Measurements from ENCODE around the gene HLA-F. TPM values are rescaled to one million over a fixed set of nuclear protein-coding genes. Genes with fewer than 3 reads are reported as not detected.

The HLA-F gene
- total and polyA plus RNA-seq, 7 donors = 12.0 to 26.5 (median 17.0) TPM

- WGBS, 3 donors = 74 to 84% (median 80%) methylated on average over 16 of the region's 16 CpGs
- TF ChIP-seq CTCF (IDR thresholded peaks at IDR 0.05) = no peak
- DNase-seq (no peak), ATAC-seq (no peak)
- H3K4me3 ChIP-seq = no peak overlapping the region
- H3K9me3 ChIP-seq = no peaks in the 10 kb centered on the region
- H3K4me1 ChIP-seq = peaks cover 5% of the 10 kb centered on the region
- no peaks in the 10 kb centered on the region for H3K36me3 ChIP-seq (ENCODE audit: insufficient read depth in 1 of 2, low read depth in 1 of 2)
- no peaks in the 10 kb centered on the region for H3K27me3 ChIP-seq (ENCODE audit: insufficient read depth in 3 of 3, low read length in 2 of 3)
- no peak overlapping the region for H3K27ac ChIP-seq
- intact Hi-C loops (cut with DNase I) = loop anchor here in 1 of 2 donors (10.0 kb wide), 1 partner anchor 268 kb away; no protein-coding TSS in a partner anchor
Measured at GRCh38 chr6:29746846-29747687, 23.8 kb downstream of the HLA-F start.

GRCh38 chr6:29747688-29748250, 24.5 kb downstream of the HLA-F start:
- intact Hi-C loops (cut with DNase I) = loop anchor here in 1 of 2 donors (10.0 kb wide), 1 partner anchor 267 kb away; no protein-coding TSS in a partner anchor
- no peaks in the 10 kb centered on the region for H3K36me3 ChIP-seq (ENCODE audit: insufficient read depth in 1 of 2, low read depth in 1 of 2)
- DNase-seq = no peak
- WGBS, 3 donors = 78 to 85% (median 80%) methylated on average over 8 of the region's 8 CpGs
- peak overlapping the region; percentile 82 for H3K4me3 ChIP-seq
- no peaks in the 10 kb centered on the region for H3K27me3 ChIP-seq (ENCODE audit: insufficient read depth in 3 of 3, low read length in 2 of 3)
- TF ChIP-seq CTCF (IDR thresholded peaks at IDR 0.05) = no peak
- H3K9me3 ChIP-seq = no peaks in the 10 kb centered on the region
- H3K27ac ChIP-seq = no peak overlapping the region
- no peak for ATAC-seq
- peaks cover 5% of the 10 kb centered on the region for H3K4me1 ChIP-seq

GRCh38 chr6:29748391-29749307, 25.4 kb downstream of the HLA-F start:
- H3K27ac ChIP-seq = peak overlapping the region; percentile 30
- peak; percentile 87 to 93 (median 91) for ATAC-seq
- H3K4me3 ChIP-seq = peak overlapping the region; percentile 82
- H3K27me3 ChIP-seq (ENCODE audit: insufficient read depth in 3 of 3, low read length in 2 of 3) = no peaks in the 10 kb centered on the region
- H3K36me3 ChIP-seq (ENCODE audit: insufficient read depth in 1 of 2, low read depth in 1 of 2) = no peaks in the 10 kb centered on the region
- no peak for TF ChIP-seq CTCF (IDR thresholded peaks at IDR 0.05)
- intact Hi-C loops (cut with DNase I) = loop anchor here in 1 of 2 donors (10.0 kb wide), 1 partner anchor 266 kb away; no protein-coding TSS in a partner anchor
- 0 to 1% (median 0%) methylated on average over 45 to 63 of the region's 63 CpGs for WGBS, 3 donors
- no peaks in the 10 kb centered on the region for H3K9me3 ChIP-seq
- H3K4me1 ChIP-seq = peaks cover 5% of the 10 kb centered on the region
- peak; percentile 93 to 94 for DNase-seq

GRCh38 chr6:29749308-29749662, 26.1 kb downstream of the HLA-F start:
- no peak for TF ChIP-seq CTCF (IDR thresholded peaks at IDR 0.05)
- no peak for ATAC-seq
- H3K4me1 ChIP-seq = peaks cover 5% of the 10 kb centered on the region
- intact Hi-C loops (cut with DNase I) = loop anchor here in 1 of 2 donors (10.0 kb wide), 1 partner anchor 266 kb away; no protein-coding TSS in a partner anchor
- peak overlapping the region; percentile 30 for H3K27ac ChIP-seq
- H3K9me3 ChIP-seq = no peaks in the 10 kb centered on the region
- no peaks in the 10 kb centered on the region for H3K36me3 ChIP-seq (ENCODE audit: insufficient read depth in 1 of 2, low read depth in 1 of 2)
- no peaks in the 10 kb centered on the region for H3K27me3 ChIP-seq (ENCODE audit: insufficient read depth in 3 of 3, low read length in 2 of 3)
- DNase-seq = no peak
- H3K4me3 ChIP-seq = peak overlapping the region; percentile 82
- WGBS, 3 donors = 5 to 7% (median 7%) methylated on average over 13 of the region's 13 CpGs

Measured in psoas muscle (tissue), 8 donors.